Placental pericyte (primary cell): ENCODE results near the gene TOMT. TPM values are rescaled to one million over a fixed set of nuclear protein-coding genes. Genes with fewer than 3 reads are reported as not detected.

ENCODE experiments used
- small RNA-seq: library from RNA; depleted of rRNA; stranded (forward); fragments of <200 nt; gene quantifications from one replicate; pipeline ENCODE3, GENCODE V24; 2012; ENCODE audit warnings: low replicate concordance
- total RNA-seq: library from RNA; depleted of rRNA; stranded (reverse); fragments of >200 nt; gene quantifications from 2 replicates; pipeline ENCODE4 v1.2.3, GENCODE V29; 2012

Gene TOMT, protein sequence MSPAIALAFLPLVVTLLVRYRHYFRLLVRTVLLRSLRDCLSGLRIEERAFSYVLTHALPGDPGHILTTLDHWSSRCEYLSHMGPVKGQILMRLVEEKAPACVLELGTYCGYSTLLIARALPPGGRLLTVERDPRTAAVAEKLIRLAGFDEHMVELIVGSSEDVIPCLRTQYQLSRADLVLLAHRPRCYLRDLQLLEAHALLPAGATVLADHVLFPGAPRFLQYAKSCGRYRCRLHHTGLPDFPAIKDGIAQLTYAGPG
- not detected in 2 replicates for total RNA-seq

DNA sequence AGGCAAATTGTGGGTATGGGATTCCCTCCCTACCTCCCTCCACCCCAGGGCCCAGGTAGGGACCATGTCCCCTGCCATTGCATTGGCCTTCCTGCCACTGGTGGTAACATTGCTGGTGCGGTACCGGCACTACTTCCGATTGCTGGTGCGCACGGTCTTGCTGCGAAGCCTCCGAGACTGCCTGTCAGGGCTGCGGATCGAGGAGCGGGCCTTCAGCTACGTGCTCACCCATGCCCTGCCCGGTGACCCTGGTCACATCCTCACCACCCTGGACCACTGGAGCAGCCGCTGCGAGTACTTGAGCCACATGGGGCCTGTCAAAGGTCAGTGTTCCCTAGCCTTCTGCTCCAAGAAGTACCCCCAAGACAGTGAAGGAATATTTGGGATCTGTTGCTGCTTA lies at the start of gene TOMT:
Gene TOMT, plus strand, starts transcription at position 37 of the 400 bp plus-strand sequence. Its CDS starts 28 bp downstream, at position 65.

DNA sequence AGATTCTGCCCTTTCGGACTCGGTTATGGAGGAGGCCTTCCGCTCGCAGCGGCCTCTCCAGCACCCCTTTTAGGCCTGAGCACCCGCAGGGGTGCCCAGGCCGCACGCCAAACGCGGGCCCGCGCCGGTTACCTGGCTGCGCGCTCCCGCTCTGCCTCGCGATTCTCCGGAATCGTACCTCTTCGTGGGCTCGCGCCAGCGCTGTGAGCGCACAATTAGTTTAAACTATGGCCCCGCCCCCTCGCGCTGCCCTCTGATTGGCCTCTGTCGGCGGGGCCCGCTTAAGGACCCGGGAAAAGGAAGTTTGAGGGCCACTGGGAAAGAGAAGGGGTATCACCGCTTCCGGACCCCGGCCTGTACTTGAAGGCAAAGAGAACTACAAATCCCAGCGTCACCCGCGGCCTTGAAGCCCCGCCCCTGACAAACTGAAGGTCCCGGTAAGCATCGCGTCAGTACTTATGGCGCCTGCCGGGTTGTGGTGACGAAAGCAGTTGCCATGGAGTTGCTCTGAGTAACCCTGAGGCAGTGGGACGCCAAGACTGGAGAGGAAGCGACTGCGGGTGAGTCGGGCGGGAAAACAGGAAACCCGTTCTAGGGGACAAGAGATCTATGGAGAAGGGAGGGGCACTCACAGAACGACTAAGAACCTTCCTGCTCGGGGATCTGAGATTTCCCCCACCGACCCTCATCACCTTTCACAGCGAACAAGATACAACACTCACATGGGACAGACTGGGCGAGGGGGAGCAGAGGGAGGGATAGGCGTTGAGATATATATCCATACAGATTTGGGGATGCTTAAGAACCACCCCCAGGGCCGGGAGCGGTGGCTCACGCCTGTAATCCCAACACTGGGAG lies 25.2 kb upstream of the TOMT start, which contains the start of the genes LRRC51 and NUMA1:
Gene LRRC51, plus strand, starts transcription at position 525 of the 858 bp plus-strand sequence. CDS start 8,234 bp downstream, outside the sequence.
Gene NUMA1, minus strand, starts transcription at position 217 of the 858 bp plus-strand sequence. CDS start 44,599 bp downstream, outside the sequence.

DNA sequence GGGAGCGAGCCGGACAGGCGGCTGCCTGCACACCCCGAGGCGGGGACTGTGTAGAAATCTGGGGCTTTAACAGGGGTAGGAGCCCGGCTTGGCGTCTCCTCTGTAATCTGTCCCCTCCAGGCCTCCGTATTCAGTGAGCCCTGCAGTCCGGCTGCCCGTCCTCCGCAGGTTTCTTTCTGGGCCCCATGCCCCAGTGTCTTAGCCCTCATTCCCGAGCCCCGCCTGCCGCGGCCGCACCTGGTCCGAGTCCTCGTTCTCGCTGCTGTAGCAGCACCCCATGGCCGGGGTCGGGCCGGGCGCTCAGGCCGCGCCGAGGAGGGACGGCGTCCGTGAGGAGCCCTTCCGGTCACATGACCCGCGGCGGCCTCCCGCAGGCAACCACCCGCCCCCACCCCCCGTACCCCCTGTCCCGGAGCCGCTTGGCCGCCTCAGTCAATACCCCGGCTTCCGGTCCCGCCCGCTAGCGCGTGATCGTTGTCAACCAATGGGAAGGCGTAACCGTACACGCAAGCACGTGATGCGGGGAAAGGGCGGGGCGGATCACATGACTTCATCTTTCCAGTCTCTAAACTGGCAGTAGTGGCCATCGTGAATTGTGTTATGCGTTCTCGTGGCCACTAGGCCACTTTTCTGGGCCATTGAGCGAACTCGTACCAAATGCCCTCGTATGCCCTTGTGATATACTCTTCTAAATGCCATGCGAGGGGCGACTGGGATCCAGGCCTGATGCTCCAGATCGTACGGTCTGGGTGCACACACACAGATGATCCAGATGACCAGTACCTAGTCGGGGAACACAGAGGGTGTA lies 2.6 kb upstream of the TOMT start, which contains the start of gene LAMTOR1:
Gene LAMTOR1, minus strand, starts transcription at position 352 of the 808 bp plus-strand sequence. Its CDS starts 73 bp downstream, at position 279.

DNA sequence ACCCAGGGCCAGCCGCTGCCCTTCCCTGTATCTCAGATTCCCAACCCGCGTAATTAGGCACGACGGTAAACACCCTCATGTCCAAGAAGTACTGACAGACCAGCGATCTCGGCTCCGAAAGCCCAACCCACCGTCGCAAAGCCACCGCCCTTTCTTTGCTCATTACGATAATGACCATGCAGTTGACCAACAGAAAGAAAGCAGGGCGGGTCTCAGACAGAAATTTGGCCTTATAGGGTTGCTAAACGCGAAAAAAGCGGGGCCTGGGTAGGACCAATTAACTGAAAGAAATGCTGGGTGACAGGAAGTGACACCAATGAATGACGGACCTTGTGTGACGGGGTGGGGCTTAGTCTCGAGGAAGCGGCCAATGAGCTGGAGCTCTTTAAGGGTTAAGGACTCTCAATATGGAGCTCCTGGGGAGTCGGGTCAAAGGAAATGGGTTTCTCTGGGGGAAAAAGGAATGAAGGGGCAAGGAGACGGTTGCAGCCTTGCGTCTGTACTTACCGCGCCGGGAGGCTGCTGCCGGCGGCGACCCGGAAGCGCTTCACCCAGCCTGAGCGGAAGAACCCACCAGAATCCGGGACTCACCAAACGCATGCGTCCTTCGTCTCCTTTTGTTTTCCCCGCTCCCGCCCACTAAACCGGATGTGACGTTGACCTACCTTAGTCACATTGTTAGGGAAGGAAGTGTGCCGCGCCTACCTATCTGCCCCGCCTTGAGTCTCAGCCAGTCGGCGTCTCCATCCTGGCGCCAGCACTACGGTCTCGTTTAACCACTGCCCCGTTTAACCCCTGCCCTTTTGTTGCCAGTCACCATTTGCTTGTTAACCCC lies 6.6 kb downstream of the TOMT start, which contains the start of gene ANAPC15:
Gene ANAPC15, minus strand, starts transcription at position 553 of the 835 bp plus-strand sequence. CDS start 1,419 bp downstream, outside the sequence.

DNA sequence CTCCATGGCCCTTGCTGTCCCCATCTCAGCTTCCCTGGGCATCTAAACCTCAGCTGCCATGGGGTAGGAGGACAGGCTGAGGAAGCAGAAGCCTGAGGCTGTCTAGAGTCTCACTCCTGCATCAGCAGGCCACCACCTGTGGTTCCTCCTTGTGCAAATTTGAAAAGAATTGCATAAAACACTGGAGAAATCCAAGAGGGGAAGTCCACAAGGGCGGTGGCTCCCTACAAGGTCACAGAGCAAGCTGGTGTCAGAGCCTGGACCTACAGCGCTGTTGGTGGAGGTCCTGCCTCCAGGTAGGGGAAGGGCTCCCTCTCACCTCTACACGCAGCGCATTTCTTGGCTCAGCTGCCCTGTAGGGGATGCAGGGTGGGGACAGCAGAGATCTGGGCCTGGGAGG lies 29.7 kb downstream of the TOMT start, which contains the start of gene FOLR3:
Gene FOLR3, plus strand, starts transcription at position 253 of the 400 bp plus-strand sequence. CDS start 228 bp downstream, outside the sequence.

Small RNAs within 50 kb of the gene (small RNA-seq; reads per million reads assigned to genes)
- 0.10 reads per million for gene MIR3165

Other genes with a start within 250 kb of the TOMT start
- gene DEFB131B, start 227.5 kb upstream of the TOMT start, total RNA-seq: not detected in 2 replicates
- gene XNDC1N, start 177.3 kb upstream of the TOMT start, total RNA-seq: 9.2 and 13.9 TPM in 2 replicates
- 37.4 and 47.2 TPM in 2 replicates for gene RNF121, start 176.9 kb upstream of the TOMT start, total RNA-seq
- gene IL18BP, start 107.0 kb upstream of the TOMT start, total RNA-seq: 3.3 and 3.7 TPM in 2 replicates
- 132 and 185 TPM in 2 replicates for gene NUMA1, start 25.4 kb upstream of the TOMT start, total RNA-seq
- gene LRRC51, start 25.1 kb upstream of the TOMT start, total RNA-seq: 3.7 and 5.3 TPM in 2 replicates
- 132 and 155 TPM in 2 replicates for gene LAMTOR1, start 2.6 kb upstream of the TOMT start, total RNA-seq
- 25.5 and 43.1 TPM in 2 replicates for gene ANAPC15, start 6.8 kb downstream of the TOMT start, total RNA-seq
- 2.1 TPM in 1 of 2 replicates, not detected in the other for gene FOLR3, start 29.8 kb downstream of the TOMT start, total RNA-seq
- not detected in 2 replicates for gene FOLR1, start 86.2 kb downstream of the TOMT start, total RNA-seq
- gene FOLR2, start 110.9 kb downstream of the TOMT start, total RNA-seq: not detected in 2 replicates
- gene INPPL1, start 118.8 kb downstream of the TOMT start, total RNA-seq: 92.4 and 138 TPM in 2 replicates
- not detected in 2 replicates for gene PHOX2A, start 138.3 kb downstream of the TOMT start, total RNA-seq